T-cell (primary cell): ENCODE results near the gene ADAM11. TPM values are rescaled to one million over a fixed set of nuclear protein-coding genes. Genes with fewer than 3 reads are reported as not detected.

Source experiments
- ATAC-seq, 4 experiments: fragments of 200-7000 bp in 3 of 4; fragments of 150-1000 bp in 1 of 4; cut with Tn5 transposase; replicated peaks in 1 of 4; 1 replicate in 3 of 4; 2 replicates in 1 of 4; pipeline ENCODE4 v1.10.0; 2021; ENCODE audit warnings: moderate library complexity in 3 of 4, mild to moderate bottlenecking in 2 of 4, moderate number of reproducible peaks in 1 of 4
- CTCF ChIA-PET, 2 donors: fragments of 300-600 bp; sonication (Branson Sonifier 250); formaldehyde crosslinking; loops; one replicate each; lab custom pipeline; 2022; ENCODE audit warnings: antibody characterized with exemption in 2 of 2; lab: Charles Lee
- POLR2A ChIA-PET, 2 donors: fragments of 300-600 bp; sonication (Branson Sonifier 250); formaldehyde crosslinking; loops; one replicate each; lab custom pipeline; 2022; ENCODE audit warnings: antibody characterized with exemption in 2 of 2; lab: Charles Lee
- DNase-seq, 35 experiments: peaks; one replicate each; pipeline versions ENCODE4 v3.0.0 to v3.0.0-alpha.2; 2013 to 2023
- H3K27ac ChIP-seq: one replicate; pipeline ENCODE4 v1.5.1; 2013; ENCODE audit warnings: low read length
- H3K27me3 ChIP-seq, 2 experiments: replicated peaks in 1 of 2; 1 replicate in 1 of 2; 2 replicates in 1 of 2; pipeline versions ENCODE4 v1.6.1 to v1.7.0; 2013; ENCODE audit warnings: low read length in 1 of 2, mixed read lengths in 1 of 2; ENCODE audit not compliant: control insufficient read depth in 2 of 2, insufficient read depth in 2 of 2; ENCODE audit errors: extremely low read depth in 1 of 2
- H3K36me3 ChIP-seq, 2 donors: 1 replicate in 1 of 2; 2 replicates in 1 of 2; pipeline versions ENCODE4 v1.6.1 to v1.7.0; 2013; ENCODE audit warnings: low read length in 1 of 2; ENCODE audit not compliant: control insufficient read depth in 2 of 2, insufficient read depth in 1 of 2; ENCODE audit errors: extremely low read depth in 1 of 2
- H3K4me1 ChIP-seq, 2 experiments: 1 replicate in 1 of 2; 2 replicates in 1 of 2; pipeline versions ENCODE4 v1.6.1 to v1.7.0; 2013; ENCODE audit warnings: low read length in 2 of 2, mixed read lengths in 1 of 2; ENCODE audit not compliant: insufficient read depth in 2 of 2, control insufficient read depth in 1 of 2; ENCODE audit errors: extremely low read depth in 1 of 2
- H3K4me3 ChIP-seq, 2 donors: 1 replicate in 1 of 2; 2 replicates in 1 of 2; pipeline versions ENCODE4 v1.5.1 to v1.7.0; 2013; ENCODE audit warnings: mild to moderate bottlenecking in 2 of 2, low read length in 1 of 2, moderate library complexity in 1 of 2; ENCODE audit not compliant: control insufficient read depth in 1 of 2; ENCODE audit errors: extremely low read depth in 1 of 2
- H3K9me3 ChIP-seq: 2 replicates; pipeline ENCODE4 v1.7.0; 2013
- H3K27ac Mint-ChIP-seq, 2 donors: one replicate each; pipeline ENCODE4 v1.8.0; 2020 to 2021; ENCODE audit warnings: mild to moderate bottlenecking in 2 of 2, mixed read lengths in 2 of 2
- H3K27me3 Mint-ChIP-seq, 2 donors: one replicate each; pipeline ENCODE4 v1.8.0; 2021 to 2022; ENCODE audit warnings: mixed read lengths in 2 of 2
- H3K36me3 Mint-ChIP-seq: one replicate; pipeline ENCODE4 v1.8.0; 2021; ENCODE audit warnings: mixed read lengths
- H3K4me1 Mint-ChIP-seq, 3 donors: one replicate each; pipeline ENCODE4 v1.8.0; 2020 to 2022; ENCODE audit warnings: mixed read lengths in 3 of 3, mild to moderate bottlenecking in 1 of 3
- H3K4me3 Mint-ChIP-seq, 3 donors: one replicate each; pipeline ENCODE4 v1.8.0; 2020 to 2022; ENCODE audit warnings: mild to moderate bottlenecking in 3 of 3, mixed read lengths in 3 of 3, moderate library complexity in 3 of 3
- H3K9me3 Mint-ChIP-seq, 3 donors: one replicate each; pipeline ENCODE4 v1.8.0; 2020 to 2022; ENCODE audit warnings: mixed read lengths in 3 of 3
- WGBS: methylation state at CpG from one replicate; pipeline ENCODE4 v1.1.5; 2013; ENCODE audit warnings: missing lambda C conversion rate; ENCODE audit not compliant: insufficient coverage; 5-methylcytosine and 5-hydroxymethylcytosine counted together
- total RNA-seq, 35 experiments: library from RNA in 6 of 35; stranded (reverse) in 6 of 35; fragments of 120-200 nt in 1 of 35; gene quantifications; one replicate each; pipeline versions ENCODE4 v1.2.1 to v1.2.4 and lab custom pipeline; 2013 to 2026

The ADAM11 gene
- total RNA-seq, 5 donors from 2014 or later (not counting 1 experiment from before 2014, with no cell fraction given), result 0.43 to 1.0 (median 0.68) TPM

DNA sequence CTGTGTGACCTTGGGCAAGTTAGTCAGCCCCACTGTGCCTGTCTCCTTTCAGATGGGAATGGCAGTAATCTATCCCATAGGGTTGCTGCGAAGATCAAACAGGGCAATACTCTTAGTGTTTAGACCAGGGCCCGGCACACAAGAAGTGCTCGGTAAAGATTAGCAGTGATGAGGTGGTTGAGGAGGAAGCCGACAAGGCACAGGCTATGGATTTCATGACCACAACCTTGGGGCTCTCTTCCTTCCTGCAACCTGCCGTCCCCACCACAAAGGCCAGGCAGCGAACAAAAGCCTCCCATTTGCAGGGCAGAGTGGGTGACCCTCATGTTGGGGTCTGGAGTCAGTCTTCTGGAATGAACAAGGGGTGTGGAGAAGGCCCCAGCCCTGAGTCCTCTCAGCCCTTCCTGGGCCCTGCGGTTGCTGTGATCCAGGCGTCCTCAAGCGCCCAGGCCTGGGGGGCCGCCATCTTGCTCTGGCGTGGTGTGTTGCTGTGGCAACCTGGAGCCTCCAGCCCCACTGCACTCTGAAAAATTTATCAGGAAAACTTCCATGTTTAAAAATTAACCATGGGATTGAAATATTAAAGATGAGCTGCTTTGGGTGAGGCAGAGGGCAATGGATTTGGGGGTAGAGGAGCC lies 9.8 kb downstream of the ADAM11 start:
- CTCF ChIA-PET, result no interaction called here

DNA sequence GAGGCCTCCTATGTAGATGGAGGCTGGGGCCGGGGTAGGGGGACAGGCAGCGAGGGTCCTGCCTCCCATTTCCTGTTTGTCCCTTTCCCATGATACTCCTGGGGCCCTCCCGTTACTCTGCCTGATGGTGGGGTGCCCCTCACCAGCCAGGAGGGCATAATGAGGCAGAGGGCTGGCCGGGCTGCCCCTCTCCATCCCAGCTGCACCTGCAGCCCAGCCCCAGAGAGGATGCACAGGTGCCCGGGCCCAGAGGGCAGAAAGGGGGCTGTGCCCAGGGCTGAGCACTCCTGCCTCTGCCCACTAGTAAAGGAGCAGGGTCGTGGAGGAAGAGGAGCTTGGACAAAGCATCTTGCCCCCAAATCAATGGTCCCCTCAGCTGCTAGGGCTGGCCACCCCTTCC lies 10.4 kb downstream of the ADAM11 start:
- DNase-seq, result no peak

More for the DNA sequence above, 9.8 kb downstream of the ADAM11 start:
- Mint-ChIP-seq H3K9me3 (no peaks in the 10 kb centered on the region), H3K27me3 (peaks cover 6 to 23% of the 10 kb centered on the region in 2 donors), H3K4me3 (no peak overlapping the region), H3K36me3 (no peaks in the 10 kb centered on the region), H3K27ac (no peak overlapping the region), H3K4me1 (peaks cover 0 to 3% (median 0%) of the 10 kb centered on the region in 3 donors)
- DNase-seq, result no peak
- peaks cover 0 to 5% of the 10 kb centered on the region in 2 experiments for H3K4me1 ChIP-seq
- ATAC-seq, result no peak
- WGBS, result 71% methylated on average over 1 of the region's 11 CpGs
- peaks cover 0 to 71% of the 10 kb centered on the region in 2 experiments for H3K27me3 ChIP-seq
- no peaks in the 10 kb centered on the region for H3K9me3 ChIP-seq
- no peaks in the 10 kb centered on the region for H3K36me3 ChIP-seq
- no peak overlapping the region for H3K4me3 ChIP-seq
- no peak overlapping the region for H3K27ac ChIP-seq
- POLR2A ChIA-PET, result no interaction called here

DNA sequence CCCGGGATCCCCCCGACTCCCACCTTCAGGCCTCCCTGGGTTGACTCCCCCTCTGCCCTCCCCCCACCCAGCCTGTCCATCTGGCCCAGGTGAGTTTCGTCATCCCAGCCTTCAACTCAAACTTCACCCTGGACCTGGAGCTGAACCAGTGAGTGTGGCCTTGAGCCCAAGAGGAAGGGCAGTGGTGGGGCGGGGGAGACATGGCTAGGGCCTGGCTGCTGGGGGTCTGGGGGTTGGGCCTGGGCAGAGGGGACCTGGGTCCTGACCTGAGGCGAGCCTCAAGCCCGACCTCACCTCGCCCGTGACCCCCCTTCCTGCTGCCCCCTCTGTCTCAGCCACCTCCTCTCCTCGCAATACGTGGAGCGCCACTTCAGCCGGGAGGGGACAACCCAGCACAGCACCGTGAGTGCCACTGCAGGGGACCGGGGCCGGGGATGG lies 10.9 kb downstream of the ADAM11 start:
- ChIA-PET CTCF (interaction anchor here in 1 of 2 donors (0.6 kb wide), 1 partner anchor 13 kb away, joined by 3 read pairs; no protein-coding TSS in a partner anchor), POLR2A (no interaction called here)
- 100% methylated on average over 1 of the region's 15 CpGs for whole genome bisulfite sequencing
- Mint-ChIP-seq H3K9me3 (no peaks in the 10 kb centered on the region), H3K27ac (no peak overlapping the region), H3K4me3 (no peak overlapping the region), H3K27me3 (peaks cover 6 to 18% of the 10 kb centered on the region in 2 donors), H3K4me1 (peaks cover 0 to 3% (median 0%) of the 10 kb centered on the region in 3 donors), H3K36me3 (no peaks in the 10 kb centered on the region)
- no peak for ATAC-seq
- no peak overlapping the region for H3K27ac ChIP-seq
- H3K36me3 ChIP-seq, result no peaks in the 10 kb centered on the region
- H3K9me3 ChIP-seq, result no peaks in the 10 kb centered on the region
- no peak for DNase-seq
- peaks cover 0 to 9% of the 10 kb centered on the region in 2 experiments for H3K4me1 ChIP-seq
- H3K4me3 ChIP-seq, result no peak overlapping the region
- H3K27me3 ChIP-seq, result peaks cover 0 to 64% of the 10 kb centered on the region in 2 experiments

More for the DNA sequence above, 10.4 kb downstream of the ADAM11 start:
- H3K4me1 ChIP-seq, result peaks cover 0 to 5% of the 10 kb centered on the region in 2 experiments
- no peak overlapping the region for H3K27ac ChIP-seq
- Mint-ChIP-seq H3K4me3 (no peak overlapping the region), H3K36me3 (no peaks in the 10 kb centered on the region), H3K9me3 (no peaks in the 10 kb centered on the region), H3K27me3 (peaks cover 6 to 18% of the 10 kb centered on the region in 2 donors), H3K27ac (no peak overlapping the region), H3K4me1 (peaks cover 0 to 3% (median 0%) of the 10 kb centered on the region in 3 donors)
- no peak overlapping the region for H3K4me3 ChIP-seq
- POLR2A ChIA-PET, result no interaction called here
- CTCF ChIA-PET, result no interaction called here
- no peaks in the 10 kb centered on the region for H3K36me3 ChIP-seq
- H3K9me3 ChIP-seq, result no peaks in the 10 kb centered on the region
- H3K27me3 ChIP-seq, result peaks cover 0 to 66% of the 10 kb centered on the region in 2 experiments
- ATAC-seq, result no peak
- WGBS, result 66% methylated on average over 3 of the region's 6 CpGs

- Histone ChIP-seq H3K4me3 (no peak overlapping the region), H3K27ac (no peak overlapping the region), H3K9me3 (no peaks in the 10 kb centered on the region), H3K27me3 (peaks cover 0 to 63% of the 10 kb centered on the region in 2 experiments), H3K36me3 (no peaks in the 10 kb centered on the region), H3K4me1 (peaks cover 0 to 15% of the 10 kb centered on the region in 2 experiments)
- 92% methylated on average over 4 of the region's 11 CpGs for WGBS
- H3K4me1 Mint-ChIP-seq, result peaks cover 0 to 5% (median 0%) of the 10 kb centered on the region in 3 donors
- no peaks in the 10 kb centered on the region for H3K36me3 Mint-ChIP-seq
- no peak for DNase-seq
- no peaks in the 10 kb centered on the region for H3K9me3 Mint-ChIP-seq
- POLR2A ChIA-PET, result no interaction called here
- no peak for ATAC-seq
- no peak overlapping the region for H3K27ac Mint-ChIP-seq
- H3K4me3 Mint-ChIP-seq, result no peak overlapping the region
- CTCF ChIA-PET, result interaction anchor here (0.6 to 0.9 kb wide), 2 partner anchors 12 to 1093 kb away, joined by 3 read pairs; no protein-coding TSS in a partner anchor
- peaks cover 6 to 18% of the 10 kb centered on the region in 2 donors for H3K27me3 Mint-ChIP-seq
Observed at GRCh38 chr17:44770166-44770925, 11.6 kb downstream of the ADAM11 start.

DNA sequence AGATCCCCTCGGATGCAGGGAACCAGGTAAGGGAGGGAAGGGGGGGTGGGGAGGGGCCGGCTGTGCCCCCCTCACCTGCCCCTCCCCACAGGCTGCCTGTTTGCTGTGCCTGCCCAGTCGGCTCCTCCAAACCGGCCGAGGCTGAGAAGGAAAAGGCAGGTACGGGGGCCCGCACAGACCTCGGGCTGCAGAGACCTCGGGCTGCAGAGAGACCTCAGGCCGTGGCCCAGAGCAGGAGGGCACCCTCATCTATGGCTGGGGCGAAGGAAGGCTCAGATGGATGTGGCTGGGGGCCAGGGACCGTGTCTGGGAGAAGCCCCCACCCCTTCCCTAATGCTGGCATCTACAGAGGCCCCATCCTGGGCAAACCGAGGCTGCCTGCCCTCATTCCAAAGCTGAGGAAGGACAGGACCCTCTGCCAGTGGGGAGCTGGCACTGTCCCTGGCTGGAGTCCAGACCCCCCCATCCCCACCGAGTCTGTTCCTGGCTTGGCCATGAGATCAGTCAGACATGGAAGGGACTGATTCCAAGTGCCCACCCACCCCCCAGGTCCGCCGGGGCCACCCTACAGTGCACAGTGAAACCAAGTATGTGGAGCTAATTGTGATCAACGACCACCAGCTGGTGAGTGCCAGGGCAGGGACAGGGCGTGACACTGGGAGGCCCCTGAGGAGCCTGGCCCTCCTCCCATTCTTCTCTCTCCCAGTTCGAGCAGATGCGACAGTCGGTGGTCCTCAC lies 13.7 kb downstream of the ADAM11 start:
- DNase-seq, result no peak

DNA sequence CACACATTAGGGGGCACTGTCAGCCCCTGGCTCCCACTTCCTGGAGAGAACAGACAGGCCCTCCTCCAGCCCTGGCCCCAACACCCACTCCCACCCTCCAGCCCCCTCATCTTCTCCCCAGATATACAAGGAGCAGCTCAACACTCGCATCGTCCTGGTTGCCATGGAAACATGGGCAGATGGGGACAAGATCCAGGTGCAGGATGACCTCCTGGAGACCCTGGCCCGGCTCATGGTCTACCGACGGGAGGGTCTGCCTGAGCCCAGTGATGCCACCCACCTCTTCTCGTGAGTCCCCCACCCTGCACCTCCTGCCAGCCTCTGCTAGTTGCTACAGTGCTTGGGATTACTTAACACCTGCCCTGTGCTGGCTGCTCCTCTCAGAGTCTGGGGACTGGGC lies 14.4 kb downstream of the ADAM11 start:
- Histone ChIP-seq H3K27me3 (peaks cover 0 to 61% of the 10 kb centered on the region in 2 experiments), H3K27ac (no peak overlapping the region), H3K36me3 (no peaks in the 10 kb centered on the region), H3K4me1 (peaks cover 4 to 25% of the 10 kb centered on the region in 2 experiments), H3K9me3 (no peaks in the 10 kb centered on the region), H3K4me3 (no peak overlapping the region)
- CTCF ChIA-PET, result interaction anchor here (0.6 kb wide), 4 partner anchors 11 to 265 kb away, joined by 3 to 6 read pairs (median 6); no protein-coding TSS in a partner anchor
- Mint-ChIP-seq H3K9me3 (no peaks in the 10 kb centered on the region), H3K27me3 (peaks cover 0 to 6% of the 10 kb centered on the region in 2 donors), H3K36me3 (no peaks in the 10 kb centered on the region), H3K27ac (no peak overlapping the region), H3K4me1 (peaks cover 3 to 9% (median 7%) of the 10 kb centered on the region in 3 donors), H3K4me3 (no peak overlapping the region)
- WGBS, result 80% methylated on average over 6 of the region's 6 CpGs
- ATAC-seq (no peak), DNase-seq (no peak)
- POLR2A ChIA-PET, result no interaction called here

More for the DNA sequence above, 13.7 kb downstream of the ADAM11 start:
- POLR2A ChIA-PET, result no interaction called here
- no peak for ATAC-seq
- no peaks in the 10 kb centered on the region for H3K9me3 ChIP-seq
- CTCF ChIA-PET, result interaction anchor here (0.6 kb wide), 3 partner anchors 10 to 123 kb away, joined by 3 to 6 read pairs (median 6); no protein-coding TSS in a partner anchor
- peaks cover 0 to 61% of the 10 kb centered on the region in 2 experiments for H3K27me3 ChIP-seq
- 70% methylated on average over 9 of the region's 21 CpGs for WGBS
- H3K36me3 ChIP-seq, result no peaks in the 10 kb centered on the region
- Mint-ChIP-seq H3K4me1 (peaks cover 3 to 9% (median 7%) of the 10 kb centered on the region in 3 donors), H3K36me3 (no peaks in the 10 kb centered on the region), H3K9me3 (no peaks in the 10 kb centered on the region), H3K4me3 (no peak overlapping the region), H3K27me3 (peaks cover 0 to 10% of the 10 kb centered on the region in 2 donors), H3K27ac (no peak overlapping the region)
- no peak overlapping the region for H3K27ac ChIP-seq
- H3K4me1 ChIP-seq, result peaks cover 4 to 28% of the 10 kb centered on the region in 2 experiments
- no peak overlapping the region for H3K4me3 ChIP-seq
